ENCODE results near the gene RXRB.

GRCh38 chr6:33168284-33168601 is 32.2 kb downstream of the RXRB start:
- TF ChIP-seq CTCF (IDR thresholded peaks at IDR 0.05) (no peak), POLR2A (IDR thresholded peaks at IDR 0.05) (no peak)

All from uterus (tissue), 2 donors.